Renal cortex interstitium (tissue), 3 donors: ENCODE data around the gene CNRIP1. TPM values are rescaled to one million over a fixed set of nuclear protein-coding genes. Genes with fewer than 3 reads are reported as not detected.

Experiments
- polyA plus RNA-seq, 3 donors: library from polyadenylated mRNA; unstranded; fragments of 120-200 nt; gene quantifications; one replicate each; pipeline ENCODE4 v1.2.1, GENCODE V29; 2013; ENCODE audit not compliant: insufficient read length in 3 of 3

CNRIP1 gene
- polyA plus RNA-seq, 3 donors: 19.0 to 23.2 (median 23.0) TPM

Other genes starting within 250 kb of the CNRIP1 start
- 10 to 100 TPM; 15.4 to 16.3 (median 15.8) TPM for gene PNO1, start 162.1 kb downstream of the CNRIP1 start, polyA plus RNA-seq
- gene PPP3R1, start 67.4 kb downstream of the CNRIP1 start, polyA plus RNA-seq: 10 to 100 TPM; 51.8 to 67.6 (median 59.5) TPM
- 1 to 10 TPM; 4.2 to 7.7 (median 6.6) TPM for gene PLEK, start 45.3 kb upstream of the CNRIP1 start, polyA plus RNA-seq
- 1 to 10 TPM; 1.6 to 2.1 (median 1.6) TPM for gene FBXO48, start 147.3 kb upstream of the CNRIP1 start, polyA plus RNA-seq
- gene APLF, start 147.6 kb upstream of the CNRIP1 start, polyA plus RNA-seq: 1 to 10 TPM; 3.4 to 3.9 (median 3.7) TPM